Stimulated activated CD4-positive, alpha-beta T cell treated with anti-CD3 and anti-CD28 coated beads, Interleukin-12 subunit alpha, Interleukin-12 subunit beta, amount 100 ng/mL, for 48 hours (primary cell): ENCODE data around the gene FAM240A.
"Not testable (repeated sequence)": the region's sequence is repeated elsewhere in the genome, so short reads cannot be mapped to it uniquely, and the experiment has no call there.

Source experiments
- DNase-seq, 3 donors: peaks; one replicate each; pipeline ENCODE4 v3.0.0-alpha.2; 2020; ENCODE audit warnings: low read depth in 2 of 3, low spot score in 1 of 3

FAM240A gene

GRCh38 chr3:46612324-46612723 lies at the start of gene FAM240A:
Gene FAM240A, plus strand, starts transcription at chr3:46612525. Its CDS starts 159 bp downstream, at chr3:46612684.
- no peak for DNase-seq

- no peak for DNase-seq
Measured at GRCh38 chr3:46564190-46565021, 47.9 kb upstream of the FAM240A start.

- DNase-seq = no peak
Measured at GRCh38 chr3:46565077-46565476, 47.2 kb upstream of the FAM240A start.

- no peak for DNase-seq
Measured at GRCh38 chr3:46565607-46566039, 46.7 kb upstream of the FAM240A start.

- no peak for DNase-seq
Measured at GRCh38 chr3:46566040-46566641, 46.2 kb upstream of the FAM240A start, which contains the start of gene LRRC2. Gene LRRC2, minus strand, starts transcription at chr3:46566302. Its CDS starts 14,711 bp downstream, at chr3:46551591.

- DNase-seq = no peak
Measured at GRCh38 chr3:46571684-46572083, 40.6 kb upstream of the FAM240A start.

GRCh38 chr3:46573701-46574100 lies 38.6 kb upstream of the FAM240A start:
- no peak for DNase-seq

GRCh38 chr3:46574243-46574646 lies 38.1 kb upstream of the FAM240A start:
- no peak for DNase-seq

GRCh38 chr3:46574881-46575576 lies 37.3 kb upstream of the FAM240A start:
- DNase-seq = no peak

- no peak for DNase-seq
Measured at GRCh38 chr3:46575577-46576222, 36.6 kb upstream of the FAM240A start.

- no peak for DNase-seq
Measured at GRCh38 chr3:46576386-46576785, 35.9 kb upstream of the FAM240A start.

- DNase-seq = no peak
Measured at GRCh38 chr3:46576879-46577278, 35.4 kb upstream of the FAM240A start.

GRCh38 chr3:46577580-46578249 lies 34.6 kb upstream of the FAM240A start:
- not testable (repeated sequence) for DNase-seq

- no peak for DNase-seq
Measured at GRCh38 chr3:46578973-46579755, 33.2 kb upstream of the FAM240A start.

- no peak for DNase-seq
Measured at GRCh38 chr3:46579756-46580286, 32.5 kb upstream of the FAM240A start.

GRCh38 chr3:46580675-46581074 lies 31.6 kb upstream of the FAM240A start:
- no peak for DNase-seq

- no peak for DNase-seq
Measured at GRCh38 chr3:46584598-46585467, 27.5 kb upstream of the FAM240A start.

- no peak for DNase-seq
Measured at GRCh38 chr3:46585799-46586693, 26.3 kb upstream of the FAM240A start.
